ENCODE data around the gene CTNNB1. TPM values are rescaled to one million over a fixed set of nuclear protein-coding genes. Genes with fewer than 3 reads are reported as not detected.

Gene CTNNB1
- total RNA-seq (2014; rRNA removed; shearing (Covaris generic)) = 473 and 490 TPM in 2 replicates
- 202 and 215 TPM in 2 replicates for polyA plus RNA-seq (2015; cell fraction: cytosol; rRNA removed)
- polyA plus RNA-seq (2015; cell fraction: nucleus; rRNA removed) = 705 and 864 TPM in 2 replicates

- DNase-seq (ENCODE audit: low read depth) = peak; percentile 85
Measured at GRCh38 chr3:41198950-41199865, at the start of gene CTNNB1. Gene CTNNB1, plus strand, starts transcription at chr3:41199505. Its CDS starts 24,564 bp downstream, at chr3:41224069.

- no peak for DNase-seq (ENCODE audit: low read depth)
Measured at GRCh38 chr3:41155834-41156233, 43.5 kb upstream of the CTNNB1 start.

GRCh38 chr3:41158947-41159346 lies 40.4 kb upstream of the CTNNB1 start:
- DNase-seq (ENCODE audit: low read depth) = peak; percentile 78

- peak; percentile 58 for DNase-seq (ENCODE audit: low read depth)
Measured at GRCh38 chr3:41159588-41160189, 39.6 kb upstream of the CTNNB1 start.

- no peak for DNase-seq (ENCODE audit: low read depth)
Measured at GRCh38 chr3:41162541-41162940, 36.8 kb upstream of the CTNNB1 start.

- no peak for DNase-seq (ENCODE audit: low read depth)
Measured at GRCh38 chr3:41163006-41163405, 36.3 kb upstream of the CTNNB1 start.

GRCh38 chr3:41163421-41163820 lies 35.9 kb upstream of the CTNNB1 start:
- no peak for DNase-seq (ENCODE audit: low read depth)

- no peak for DNase-seq (ENCODE audit: low read depth)
Measured at GRCh38 chr3:41164777-41165176, 34.5 kb upstream of the CTNNB1 start.

- no peak for DNase-seq (ENCODE audit: low read depth)
Measured at GRCh38 chr3:41167722-41168497, 31.4 kb upstream of the CTNNB1 start.

GRCh38 chr3:41169023-41169422 lies 30.3 kb upstream of the CTNNB1 start:
- no peak for DNase-seq (ENCODE audit: low read depth)

GRCh38 chr3:41173926-41174885 lies 25.1 kb upstream of the CTNNB1 start:
- DNase-seq (ENCODE audit: low read depth) = no peak

- no peak for DNase-seq (ENCODE audit: low read depth)
Measured at GRCh38 chr3:41175365-41175764, 23.9 kb upstream of the CTNNB1 start.

- DNase-seq (ENCODE audit: low read depth) = no peak
Measured at GRCh38 chr3:41176596-41176995, 22.7 kb upstream of the CTNNB1 start.

- no peak for DNase-seq (ENCODE audit: low read depth)
Measured at GRCh38 chr3:41178576-41178975, 20.7 kb upstream of the CTNNB1 start.

- DNase-seq (ENCODE audit: low read depth) = no peak
Measured at GRCh38 chr3:41180396-41180795, 18.9 kb upstream of the CTNNB1 start.

GRCh38 chr3:41182504-41183059 lies 16.7 kb upstream of the CTNNB1 start:
- DNase-seq (ENCODE audit: low read depth) = no peak

- no peak for DNase-seq (ENCODE audit: low read depth)
Measured at GRCh38 chr3:41184394-41184793, 14.9 kb upstream of the CTNNB1 start.

GRCh38 chr3:41186297-41186696 lies 13.0 kb upstream of the CTNNB1 start:
- no peak for DNase-seq (ENCODE audit: low read depth)

- DNase-seq (ENCODE audit: low read depth) = no peak
Measured at GRCh38 chr3:41188306-41188705, 11.0 kb upstream of the CTNNB1 start.
